ENCODE measurements around the gene NNAT.

- TF ChIP-seq CTCF (IDR thresholded peaks at IDR 0.05) (no peak), POLR2A (IDR thresholded peaks at IDR 0.05) (no peak)
Measured at GRCh38 chr20:37567331-37567665, 46.2 kb downstream of the NNAT start.
